NB4 (cell line): Measurements from ENCODE around the gene RGL4.

Experiments
- DNase-seq: peaks from one replicate; pipeline ENCODE4 v3.0.0; 2010; ENCODE audit warnings: low read depth
- H3K4me3 ChIP-seq: one replicate; pipeline ENCODE4 v1.5.1; 2011; ENCODE audit warnings: mild to moderate bottlenecking, low read depth, low read length, moderate library complexity
- MYC ChIP-seq: IDR thresholded peaks from 2 replicates; pipeline ENCODE4 v1.6.1; 2011; ENCODE audit warnings: low read depth, low read length
- POLR2A ChIP-seq: IDR thresholded peaks from 2 replicates; pipeline ENCODE4 v1.6.1; 2011; ENCODE audit warnings: mild to moderate bottlenecking; ENCODE audit not compliant: insufficient read length; ENCODE audit errors: extremely low read depth
- TF ChIP-seq, protein P1 (sequence below): IDR thresholded peaks from 2 replicates; pipeline ENCODE4 v1.6.1; 2011; ENCODE audit warnings: low read depth, low read length
- TF ChIP-seq, protein P2 (sequence below): IDR thresholded peaks from one replicate; pipeline ENCODE4 v1.5.1; 2012; ENCODE audit warnings: low read depth, low read length

RGL4 gene

DNA sequence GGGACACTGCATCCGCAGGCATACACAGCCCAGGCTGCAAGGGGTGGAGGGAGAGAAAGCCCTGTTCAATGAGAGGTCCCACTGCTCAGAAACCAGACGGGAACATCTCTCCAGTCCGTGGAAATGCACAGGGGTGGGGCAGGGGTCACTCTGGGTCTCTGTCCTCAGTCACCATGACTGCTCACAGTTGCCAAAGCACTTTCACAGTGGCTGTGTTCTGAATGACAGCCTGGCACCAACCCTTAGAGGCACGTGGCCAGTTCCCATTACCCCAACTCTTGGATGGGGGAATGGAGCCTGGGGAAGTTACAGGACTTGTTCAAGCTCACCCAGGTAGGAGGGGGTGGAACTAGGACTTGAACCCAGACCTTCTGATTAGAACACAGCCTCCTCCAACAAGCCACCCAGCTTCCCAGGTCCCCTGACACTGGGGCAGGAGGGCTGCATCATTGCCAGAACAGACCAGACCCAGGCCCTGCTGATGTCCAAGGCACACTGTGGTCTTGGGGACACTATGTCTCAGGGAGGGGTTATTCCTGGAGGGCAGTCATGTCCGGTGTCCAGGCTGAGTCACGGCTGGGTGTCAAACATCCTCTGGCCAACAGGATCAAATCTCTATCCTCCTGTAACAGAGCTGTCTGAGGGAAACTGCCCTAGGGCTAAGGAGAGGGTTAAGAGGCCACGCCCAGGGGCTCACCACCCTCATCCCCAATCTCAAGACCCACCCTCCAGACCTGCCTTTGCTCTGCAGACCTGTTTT is 51.9 kb downstream of the RGL4 start:
- DNase-seq, result no peak
- no peak overlapping the region for H3K4me3 ChIP-seq
- no peak for TF ChIP-seq MYC
- TF ChIP-seq, protein P1, sequence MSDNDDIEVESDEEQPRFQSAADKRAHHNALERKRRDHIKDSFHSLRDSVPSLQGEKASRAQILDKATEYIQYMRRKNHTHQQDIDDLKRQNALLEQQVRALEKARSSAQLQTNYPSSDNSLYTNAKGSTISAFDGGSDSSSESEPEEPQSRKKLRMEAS, result no peak
- TF ChIP-seq, protein P2, sequence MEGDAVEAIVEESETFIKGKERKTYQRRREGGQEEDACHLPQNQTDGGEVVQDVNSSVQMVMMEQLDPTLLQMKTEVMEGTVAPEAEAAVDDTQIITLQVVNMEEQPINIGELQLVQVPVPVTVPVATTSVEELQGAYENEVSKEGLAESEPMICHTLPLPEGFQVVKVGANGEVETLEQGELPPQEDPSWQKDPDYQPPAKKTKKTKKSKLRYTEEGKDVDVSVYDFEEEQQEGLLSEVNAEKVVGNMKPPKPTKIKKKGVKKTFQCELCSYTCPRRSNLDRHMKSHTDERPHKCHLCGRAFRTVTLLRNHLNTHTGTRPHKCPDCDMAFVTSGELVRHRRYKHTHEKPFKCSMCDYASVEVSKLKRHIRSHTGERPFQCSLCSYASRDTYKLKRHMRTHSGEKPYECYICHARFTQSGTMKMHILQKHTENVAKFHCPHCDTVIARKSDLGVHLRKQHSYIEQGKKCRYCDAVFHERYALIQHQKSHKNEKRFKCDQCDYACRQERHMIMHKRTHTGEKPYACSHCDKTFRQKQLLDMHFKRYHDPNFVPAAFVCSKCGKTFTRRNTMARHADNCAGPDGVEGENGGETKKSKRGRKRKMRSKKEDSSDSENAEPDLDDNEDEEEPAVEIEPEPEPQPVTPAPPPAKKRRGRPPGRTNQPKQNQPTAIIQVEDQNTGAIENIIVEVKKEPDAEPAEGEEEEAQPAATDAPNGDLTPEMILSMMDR, result no peak

DNA sequence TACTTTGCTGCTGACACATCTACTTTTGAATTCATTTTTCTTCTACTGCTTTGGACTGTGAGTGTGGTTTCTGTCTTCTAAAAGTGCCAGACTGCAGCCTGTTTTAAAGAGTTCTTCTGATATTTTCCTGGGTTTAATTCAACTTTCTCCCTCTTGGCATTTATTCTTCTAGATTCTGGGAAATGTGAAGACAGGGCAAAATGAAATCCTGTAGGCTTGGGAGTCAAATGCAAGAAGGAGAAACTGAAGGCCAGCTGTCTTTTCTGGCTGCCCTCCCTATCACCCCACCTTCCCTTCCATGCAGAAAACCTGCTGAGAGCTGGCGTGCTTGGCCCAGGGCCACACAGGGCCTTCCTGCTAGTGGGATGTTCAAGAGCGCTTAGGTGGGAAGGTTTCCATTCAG is 52.5 kb downstream of the RGL4 start:
- TF ChIP-seq, protein P2, result no peak
- TF ChIP-seq MYC, result no peak
- TF ChIP-seq, protein P1, result no peak
- no peak for TF ChIP-seq POLR2A
- H3K4me3 ChIP-seq, result no peak overlapping the region
- DNase-seq, result no peak

DNA sequence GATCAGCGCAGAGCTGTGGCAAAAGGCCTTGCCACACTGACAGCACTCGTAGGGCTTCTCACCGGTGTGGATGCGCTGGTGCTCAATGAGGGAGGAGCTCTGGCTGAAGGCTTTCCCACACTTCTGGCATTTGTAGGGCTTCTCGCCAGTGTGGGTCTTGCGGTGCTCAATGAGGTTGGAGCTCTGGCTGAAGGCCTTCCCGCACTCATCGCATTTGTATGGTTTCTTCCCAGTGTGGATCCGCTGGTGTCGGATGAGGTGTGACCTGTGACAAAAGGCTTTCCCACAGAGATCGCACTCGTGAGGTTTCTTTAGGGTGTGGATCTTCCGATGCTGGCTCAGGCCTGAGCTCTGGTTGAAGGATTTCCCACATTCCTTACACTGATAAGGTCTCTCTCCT is 53.2 kb downstream of the RGL4 start:
- TF ChIP-seq MYC, result no peak
- TF ChIP-seq, protein P1, result no peak
- TF ChIP-seq, protein P2, result no peak
- TF ChIP-seq POLR2A, result no peak
- no peak overlapping the region for H3K4me3 ChIP-seq
- DNase-seq, result no peak

DNA sequence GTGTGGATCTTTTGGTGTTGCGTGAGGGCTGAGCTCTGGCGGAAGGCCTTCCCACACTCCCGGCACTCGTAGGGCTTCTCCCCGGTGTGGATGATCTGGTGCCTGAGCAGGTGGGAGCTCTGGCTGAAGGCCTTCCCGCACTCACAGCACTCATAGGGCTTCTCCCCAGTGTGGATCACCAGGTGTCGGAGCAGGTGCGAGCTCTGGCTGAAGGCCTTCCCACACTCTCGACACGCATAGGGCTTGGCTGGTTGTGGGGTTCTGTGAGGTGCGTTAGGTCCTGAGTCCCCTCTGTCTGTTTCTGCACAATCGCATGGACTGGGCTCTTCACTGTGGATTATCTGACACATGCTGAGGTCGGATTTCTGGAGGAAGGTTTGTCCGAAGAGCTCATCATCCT is 53.7 kb downstream of the RGL4 start:
- no peak for DNase-seq
- TF ChIP-seq, protein P1, result no peak
- TF ChIP-seq POLR2A (no peak), MYC (no peak)
- TF ChIP-seq, protein P2, result no peak

DNA sequence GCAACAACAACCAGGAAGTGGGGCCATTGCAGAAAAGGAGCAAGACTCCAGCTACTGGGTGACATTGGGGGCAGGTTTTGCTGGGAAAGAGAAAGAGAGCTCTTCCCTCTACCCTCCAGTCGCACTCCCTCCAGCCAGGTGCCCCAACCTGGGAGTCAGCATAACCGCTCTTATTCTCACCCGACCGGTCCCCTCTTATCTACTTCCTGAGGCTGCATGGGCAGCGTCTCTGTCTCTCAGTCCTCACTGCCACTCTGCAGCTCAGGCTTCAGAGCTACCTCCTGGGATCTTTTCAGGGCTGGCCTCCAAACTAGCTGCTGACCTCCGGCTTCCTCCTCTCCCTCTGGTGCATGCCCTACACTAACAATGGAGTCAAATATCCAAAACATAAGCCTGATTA is 55.0 kb downstream of the RGL4 start:
- TF ChIP-seq, protein P2, result no peak
- no peak for TF ChIP-seq MYC
- no peak for TF ChIP-seq POLR2A
- TF ChIP-seq, protein P1, result no peak

More for the DNA sequence above, 53.7 kb downstream of the RGL4 start:
- no peak overlapping the region for H3K4me3 ChIP-seq

More for the DNA sequence above, 55.0 kb downstream of the RGL4 start:
- no peak for DNase-seq
- H3K4me3 ChIP-seq, result no peak overlapping the region
